Stimulated activated CD8-positive, alpha-beta memory T cell treated with anti-CD3 and anti-CD28 coated beads, Interleukin-7, amount 100 ng/mL, for 4 hours (primary cell): ENCODE results near the gene PRKN.

Source experiments
- DNase-seq, 2 donors: peaks; one replicate each; pipeline ENCODE4 v3.0.0-alpha.2; 2020; ENCODE audit warnings: low read depth in 2 of 2

The PRKN gene

GRCh38 chr6:162675503-162675902, 52.1 kb downstream of the PRKN start:
- no peak for DNase-seq

- no peak for DNase-seq
These were observed 53.1 kb downstream of the PRKN start for GRCh38 chr6:162674452-162674851.

- DNase-seq: no peak
These were observed 55.9 kb downstream of the PRKN start for GRCh38 chr6:162671580-162672165.

GRCh38 chr6:162670345-162670744, 57.2 kb downstream of the PRKN start:
- no peak for DNase-seq

GRCh38 chr6:162666246-162666645, 61.3 kb downstream of the PRKN start:
- DNase-seq: no peak

- no peak for DNase-seq
These were observed 73.8 kb downstream of the PRKN start for GRCh38 chr6:162653808-162654207.

GRCh38 chr6:162651505-162651904, 76.1 kb downstream of the PRKN start:
- no peak for DNase-seq

GRCh38 chr6:162649271-162649670, 78.3 kb downstream of the PRKN start:
- no peak for DNase-seq

- no peak for DNase-seq
These were observed 83.4 kb downstream of the PRKN start for GRCh38 chr6:162644153-162644552.

GRCh38 chr6:162640756-162641155, 86.8 kb downstream of the PRKN start:
- DNase-seq: no peak

- no peak for DNase-seq
These were observed 87.6 kb downstream of the PRKN start for GRCh38 chr6:162639951-162640350.

- DNase-seq: no peak
These were observed 88.5 kb downstream of the PRKN start for GRCh38 chr6:162638931-162639574.

GRCh38 chr6:162637317-162637716, 90.2 kb downstream of the PRKN start:
- DNase-seq: no peak

GRCh38 chr6:162636167-162636566, 91.4 kb downstream of the PRKN start:
- DNase-seq: no peak

GRCh38 chr6:162631546-162631945, 96.0 kb downstream of the PRKN start:
- no peak for DNase-seq

GRCh38 chr6:162630069-162630468, 97.5 kb downstream of the PRKN start:
- no peak for DNase-seq

GRCh38 chr6:162627825-162628224, 99.7 kb downstream of the PRKN start:
- DNase-seq: no peak

GRCh38 chr6:162627362-162627761, 100.2 kb downstream of the PRKN start:
- DNase-seq: no peak

- no peak for DNase-seq
These were observed 100.7 kb downstream of the PRKN start for GRCh38 chr6:162626869-162627268.

GRCh38 chr6:162625846-162626540, 101.6 kb downstream of the PRKN start:
- no peak for DNase-seq

- no peak for DNase-seq
These were observed 105.0 kb downstream of the PRKN start for GRCh38 chr6:162622572-162622971.

- no peak for DNase-seq
These were observed 106.3 kb downstream of the PRKN start for GRCh38 chr6:162621246-162621645.

GRCh38 chr6:162620073-162620472, 107.5 kb downstream of the PRKN start:
- DNase-seq: no peak
